Activated naive CD8-positive, alpha-beta T cell treated with anti-CD3 and anti-CD28 coated beads for 36 hours (primary cell): ENCODE data around the gene DGKH. TPM values are rescaled to one million over a fixed set of nuclear protein-coding genes. Genes with fewer than 3 reads are reported as not detected.
A peak's percentile ranks its signal among the peaks of the same experiment; 100 is the strongest.
"Not testable (repeated sequence)": the region's sequence is repeated elsewhere in the genome, so short reads cannot be mapped to it uniquely, and the experiment has no call there.

ENCODE experiments used
- DNase-seq: peaks from one replicate; pipeline ENCODE4 v3.0.0; 2021
- H3K27ac Mint-ChIP-seq: one replicate; pipeline ENCODE4 v1.8.0; 2022; ENCODE audit warnings: mild to moderate bottlenecking, moderate library complexity, mixed read lengths
- H3K27me3 Mint-ChIP-seq: one replicate; pipeline ENCODE4 v1.8.0; 2022; ENCODE audit warnings: mild to moderate bottlenecking, mixed read lengths
- H3K36me3 Mint-ChIP-seq: one replicate; pipeline ENCODE4 v1.8.0; 2021; ENCODE audit warnings: mild to moderate bottlenecking, mixed read lengths
- H3K4me1 Mint-ChIP-seq: one replicate; pipeline ENCODE4 v1.8.0; 2021; ENCODE audit warnings: mixed read lengths
- H3K4me3 Mint-ChIP-seq: one replicate; pipeline ENCODE4 v1.8.0; 2022; ENCODE audit warnings: mild to moderate bottlenecking, moderate library complexity, mixed read lengths
- H3K9me3 Mint-ChIP-seq: one replicate; pipeline ENCODE4 v1.8.0; 2022; ENCODE audit warnings: mixed read lengths
- total RNA-seq, 2 experiments: library from RNA; stranded (reverse); gene quantifications; one replicate each; pipeline ENCODE4 v1.2.3, GENCODE V29; 2021

DGKH gene
- total RNA-seq, 2 experiments from 2014 or later, result 11.7 to 12.2 TPM

- peaks cover 34% of the 10 kb centered on the region for H3K36me3 Mint-ChIP-seq
- no peak overlapping the region for H3K4me3 Mint-ChIP-seq
- peaks cover 24% of the 10 kb centered on the region for H3K4me1 Mint-ChIP-seq
- H3K9me3 Mint-ChIP-seq, result peaks cover 2% of the 10 kb centered on the region
- no peaks in the 10 kb centered on the region for H3K27me3 Mint-ChIP-seq
- DNase-seq, result peak; percentile 15
- H3K27ac Mint-ChIP-seq, result peak overlapping the region; percentile 34
These were observed 92.0 kb downstream of the DGKH start for GRCh38 chr13:42140494-42140893.

DNA sequence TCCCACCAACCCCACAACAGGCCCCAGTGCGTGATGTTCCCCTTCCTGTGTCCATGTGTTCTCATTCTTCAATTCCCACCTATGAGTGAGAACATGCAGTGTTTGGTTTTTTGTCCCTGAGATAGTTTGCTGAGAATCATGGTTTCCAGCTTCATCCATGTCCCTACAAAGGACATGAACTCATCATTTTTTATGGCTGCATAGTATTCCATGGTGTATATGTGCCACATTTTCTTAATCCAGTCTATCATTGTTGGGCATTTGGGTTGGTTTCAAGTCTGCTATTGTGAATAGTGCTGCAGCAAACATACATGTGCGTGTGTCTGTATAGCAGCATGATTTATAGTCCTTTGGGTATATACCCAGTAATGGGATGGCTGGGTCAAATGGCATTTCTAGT is 92.6 kb downstream of the DGKH start:
- not testable (repeated sequence) for H3K4me3 Mint-ChIP-seq, H3K9me3 Mint-ChIP-seq, DNase-seq, H3K27me3 Mint-ChIP-seq
- Mint-ChIP-seq H3K36me3 (peaks cover 34% of the 10 kb centered on the region), H3K27ac (peak overlapping the region; percentile 28), H3K4me1 (peaks cover 24% of the 10 kb centered on the region)

- H3K36me3 Mint-ChIP-seq, result peaks cover 27% of the 10 kb centered on the region
- no peak overlapping the region for H3K27ac Mint-ChIP-seq
- H3K27me3 Mint-ChIP-seq, result no peaks in the 10 kb centered on the region
- H3K4me3 Mint-ChIP-seq, result no peak overlapping the region
- DNase-seq, result no peak
- peaks cover 4% of the 10 kb centered on the region for H3K9me3 Mint-ChIP-seq
- peaks cover 19% of the 10 kb centered on the region for H3K4me1 Mint-ChIP-seq
These were observed 97.9 kb downstream of the DGKH start for GRCh38 chr13:42146359-42146758.

- Mint-ChIP-seq H3K4me1 (peaks cover 19% of the 10 kb centered on the region), H3K4me3 (no peak overlapping the region), H3K27ac (no peak overlapping the region), H3K36me3 (peaks cover 14% of the 10 kb centered on the region), H3K9me3 (peaks cover 2% of the 10 kb centered on the region), H3K27me3 (no peaks in the 10 kb centered on the region)
- DNase-seq, result no peak
These were observed 100.1 kb downstream of the DGKH start for GRCh38 chr13:42148538-42148937.

- DNase-seq, result no peak
- H3K9me3 Mint-ChIP-seq, result peaks cover 2% of the 10 kb centered on the region
- no peaks in the 10 kb centered on the region for H3K27me3 Mint-ChIP-seq
- H3K4me1 Mint-ChIP-seq, result peaks cover 19% of the 10 kb centered on the region
- no peak overlapping the region for H3K27ac Mint-ChIP-seq
- no peak overlapping the region for H3K4me3 Mint-ChIP-seq
- peaks cover 13% of the 10 kb centered on the region for H3K36me3 Mint-ChIP-seq
These were observed 100.7 kb downstream of the DGKH start for GRCh38 chr13:42149136-42149535.

GRCh38 chr13:42151781-42152180 is 103.3 kb downstream of the DGKH start:
- H3K27me3 Mint-ChIP-seq, result no peaks in the 10 kb centered on the region
- H3K36me3 Mint-ChIP-seq, result peaks cover 15% of the 10 kb centered on the region
- peaks cover 19% of the 10 kb centered on the region for H3K4me1 Mint-ChIP-seq
- H3K4me3 Mint-ChIP-seq, result no peak overlapping the region
- no peak for DNase-seq
- H3K9me3 Mint-ChIP-seq, result peaks cover 2% of the 10 kb centered on the region
- H3K27ac Mint-ChIP-seq, result no peak overlapping the region

GRCh38 chr13:42152495-42152894 is 104.0 kb downstream of the DGKH start:
- Mint-ChIP-seq H3K4me3 (no peak overlapping the region), H3K36me3 (peaks cover 12% of the 10 kb centered on the region), H3K27me3 (no peaks in the 10 kb centered on the region), H3K9me3 (peaks cover 2% of the 10 kb centered on the region), H3K4me1 (peaks cover 15% of the 10 kb centered on the region), H3K27ac (no peak overlapping the region)
- no peak for DNase-seq

GRCh38 chr13:42153199-42154113 is 105.0 kb downstream of the DGKH start:
- Mint-ChIP-seq H3K36me3 (peaks cover 12% of the 10 kb centered on the region), H3K9me3 (peaks cover 2% of the 10 kb centered on the region), H3K27ac (peak overlapping the region; percentile 38), H3K4me3 (no peak overlapping the region), H3K27me3 (no peaks in the 10 kb centered on the region), H3K4me1 (peaks cover 8% of the 10 kb centered on the region)
- DNase-seq, result no peak

DNA sequence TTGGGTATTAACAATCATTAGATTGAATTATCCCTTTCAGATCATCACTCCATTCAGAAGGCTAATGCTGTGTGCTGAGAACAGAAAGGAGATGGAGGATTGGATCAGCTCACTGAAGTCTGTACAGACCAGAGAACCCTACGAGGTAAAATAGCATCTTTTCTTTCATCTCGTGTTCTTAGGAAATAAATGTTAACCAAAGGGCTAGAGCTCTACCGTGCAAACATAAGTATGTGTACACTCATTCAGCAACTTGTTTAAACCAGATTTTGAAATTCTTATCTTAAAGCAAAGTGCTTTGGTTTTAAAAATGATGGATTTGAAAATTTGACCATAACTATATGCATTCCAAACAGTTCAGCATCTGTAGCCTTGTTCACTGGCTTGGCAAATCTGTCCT is 106.8 kb downstream of the DGKH start:
- H3K9me3 Mint-ChIP-seq, result peaks cover 2% of the 10 kb centered on the region
- no peak overlapping the region for H3K27ac Mint-ChIP-seq
- H3K36me3 Mint-ChIP-seq, result peaks cover 20% of the 10 kb centered on the region
- no peaks in the 10 kb centered on the region for H3K27me3 Mint-ChIP-seq
- no peak overlapping the region for H3K4me3 Mint-ChIP-seq
- H3K4me1 Mint-ChIP-seq, result no peaks in the 10 kb centered on the region
- DNase-seq, result no peak

- peaks cover 43% of the 10 kb centered on the region for H3K36me3 Mint-ChIP-seq
- H3K4me1 Mint-ChIP-seq, H3K27me3 Mint-ChIP-seq, H3K9me3 Mint-ChIP-seq, H3K4me3 Mint-ChIP-seq, H3K27ac Mint-ChIP-seq, DNase-seq: not testable (repeated sequence)
These were observed 114.9 kb downstream of the DGKH start for GRCh38 chr13:42163338-42163737.

GRCh38 chr13:42163910-42164309 is 115.5 kb downstream of the DGKH start:
- H3K27me3 Mint-ChIP-seq, H3K9me3 Mint-ChIP-seq, H3K4me3 Mint-ChIP-seq, H3K4me1 Mint-ChIP-seq, H3K27ac Mint-ChIP-seq, DNase-seq: not testable (repeated sequence)
- peaks cover 46% of the 10 kb centered on the region for H3K36me3 Mint-ChIP-seq

- H3K27ac Mint-ChIP-seq, result no peak overlapping the region
- no peak overlapping the region for H3K4me3 Mint-ChIP-seq
- no peaks in the 10 kb centered on the region for H3K27me3 Mint-ChIP-seq
- H3K4me1 Mint-ChIP-seq, result no peaks in the 10 kb centered on the region
- H3K36me3 Mint-ChIP-seq, result peaks cover 48% of the 10 kb centered on the region
- peaks cover 2% of the 10 kb centered on the region for H3K9me3 Mint-ChIP-seq
- DNase-seq, result no peak
These were observed 116.2 kb downstream of the DGKH start for GRCh38 chr13:42164557-42165125.

DNA sequence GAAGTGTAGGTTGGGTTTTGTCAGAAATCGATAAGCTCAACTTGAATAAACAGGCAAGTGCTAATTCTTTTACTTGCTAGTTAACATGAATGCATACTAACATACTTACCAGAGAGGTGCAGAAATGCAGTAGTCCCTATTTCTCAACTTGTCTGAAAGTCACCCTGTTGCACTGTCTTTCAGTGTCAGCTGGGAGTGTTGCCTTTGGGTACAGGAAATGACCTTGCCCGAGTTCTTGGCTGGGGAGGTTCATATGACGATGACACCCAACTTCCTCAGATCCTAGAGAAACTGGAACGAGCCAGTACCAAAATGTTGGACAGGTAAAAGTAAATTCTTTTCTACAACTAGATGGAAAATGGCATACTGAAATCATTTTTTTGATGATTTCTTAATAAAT is 120.0 kb downstream of the DGKH start:
- no peak overlapping the region for H3K4me3 Mint-ChIP-seq
- peaks cover 37% of the 10 kb centered on the region for H3K36me3 Mint-ChIP-seq
- H3K4me1 Mint-ChIP-seq, result no peaks in the 10 kb centered on the region
- peaks cover 2% of the 10 kb centered on the region for H3K9me3 Mint-ChIP-seq
- H3K27me3 Mint-ChIP-seq, result no peaks in the 10 kb centered on the region
- no peak overlapping the region for H3K27ac Mint-ChIP-seq
- DNase-seq, result no peak

DNA sequence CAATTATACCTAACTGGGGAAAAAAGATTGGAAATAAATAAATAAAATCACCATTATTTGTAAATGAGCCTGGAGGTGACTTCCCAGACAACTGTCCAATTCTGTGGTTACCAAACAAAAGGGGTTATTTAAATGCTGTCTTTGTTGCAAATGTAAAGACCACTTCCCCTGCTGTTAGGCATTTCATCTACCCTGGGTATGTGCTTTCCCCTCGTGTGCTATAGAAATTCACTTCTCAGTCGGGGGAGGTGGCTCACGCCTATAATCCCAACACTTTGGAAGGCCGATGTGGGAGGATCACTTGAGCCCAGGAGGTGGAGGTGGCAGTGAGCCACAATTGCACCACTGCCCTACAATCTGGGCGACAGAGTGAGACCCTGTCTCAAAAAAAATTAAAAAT is 121.6 kb downstream of the DGKH start:
- H3K4me1 Mint-ChIP-seq, result peaks cover 5% of the 10 kb centered on the region
- H3K36me3 Mint-ChIP-seq, result peaks cover 48% of the 10 kb centered on the region
- H3K9me3 Mint-ChIP-seq, result peaks cover 2% of the 10 kb centered on the region
- no peak for DNase-seq
- no peaks in the 10 kb centered on the region for H3K27me3 Mint-ChIP-seq
- H3K27ac Mint-ChIP-seq, result no peak overlapping the region
- no peak overlapping the region for H3K4me3 Mint-ChIP-seq

DNA sequence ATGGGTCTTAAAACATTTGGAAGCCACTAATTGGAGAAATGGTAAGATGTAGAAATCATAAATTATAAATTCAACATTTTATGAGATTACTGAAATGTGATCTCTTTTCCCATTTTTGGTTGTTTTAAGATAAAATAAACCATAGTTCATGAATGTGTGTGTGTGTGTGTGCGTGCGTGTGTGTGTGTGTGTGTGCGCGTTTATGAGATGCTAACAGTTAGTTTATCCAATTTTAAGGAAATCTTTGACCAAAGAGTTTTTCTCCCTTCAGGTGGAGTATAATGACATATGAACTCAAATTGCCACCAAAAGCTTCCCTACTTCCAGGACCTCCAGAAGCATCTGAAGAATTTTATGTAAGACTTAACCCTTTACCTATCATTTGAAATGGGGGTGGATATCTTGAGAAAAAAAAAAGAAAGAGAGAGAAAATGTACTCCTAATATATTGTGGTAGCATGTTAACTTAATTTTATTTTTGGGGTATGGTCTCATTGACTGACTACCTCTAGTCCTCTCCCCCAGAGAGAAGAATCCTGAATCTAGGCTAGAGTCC is 125.4 kb downstream of the DGKH start:
- H3K9me3 Mint-ChIP-seq, result no peaks in the 10 kb centered on the region
- H3K4me1 Mint-ChIP-seq, result peaks cover 18% of the 10 kb centered on the region
- DNase-seq, result no peak
- H3K36me3 Mint-ChIP-seq, result peaks cover 38% of the 10 kb centered on the region
- H3K4me3 Mint-ChIP-seq, result no peak overlapping the region
- H3K27ac Mint-ChIP-seq, result no peak overlapping the region
- no peaks in the 10 kb centered on the region for H3K27me3 Mint-ChIP-seq
